ENCODE results near the gene PDIA2.

PDIA2 gene

GRCh38 chr16:249431-249830 lies 33.5 kb upstream of the PDIA2 start:
- H3K36me3 ChIP-seq (ENCODE audit: control insufficient read depth in 2 of 2, insufficient read depth in 1 of 2, low read length in 2 of 2): peaks cover 0 to 10% of the 10 kb centered on the region in 2 experiments; a peak in 2 of 3 replicates
- CTCF ChIA-PET: interaction anchor here (1.2 kb wide), 1 partner anchor 14 kb away, joined by 3 read pairs; no protein-coding TSS in a partner anchor
- POLR2A ChIA-PET: interaction anchor here (1.0 kb wide), 1 partner anchor 14 kb away, joined by 3 read pairs; no protein-coding TSS in a partner anchor
- H3K9me3 ChIP-seq (ENCODE audit: control insufficient read depth, insufficient read depth, low read depth, low read length): no peaks in the 10 kb centered on the region
- H3K4me3 ChIP-seq (ENCODE audit: low read depth, low read length): no peak overlapping the region
- H3K4me1 ChIP-seq (ENCODE audit: control insufficient read depth, insufficient read depth, low read length): no peaks in the 10 kb centered on the region
- TF ChIP-seq ZNF670 (tag by site-specific recombination; IDR thresholded peaks at IDR 0.05; ENCODE audit: low read depth): no peak
- TF ChIP-seq ZNF223 (tag by site-specific recombination; IDR thresholded peaks at IDR 0.05): no peak
- TF ChIP-seq ZFP69B (tag by site-specific recombination; IDR thresholded peaks at IDR 0.05): 0 out of 2 replicates have a peak, but pooled peaks have one; percentile 20
- peak; percentile 47; the same call in 1 of the 2 replicates for TF ChIP-seq ZNF692 (tag by site-specific recombination; IDR thresholded peaks at IDR 0.05)
- H3K27ac ChIP-seq (ENCODE audit: extremely low read depth, low read depth, low read length): no peak overlapping the region

GRCh38 chr16:252366-253337 lies 30.3 kb upstream of the PDIA2 start:
- ChIA-PET POLR2A (no interaction called here), CTCF (interaction anchor here (0.7 kb wide), 2 partner anchors 16 to 78 kb away, joined by 4 read pairs; no protein-coding TSS in a partner anchor)
- H3K4me3 ChIP-seq (ENCODE audit: low read depth, low read length): no peak overlapping the region
- peaks cover 5 to 28% of the 10 kb centered on the region in 2 experiments; a peak in 2 of 3 replicates for H3K36me3 ChIP-seq (ENCODE audit: control insufficient read depth in 2 of 2, insufficient read depth in 1 of 2, low read length in 2 of 2)
- TF ChIP-seq PRDM4 (tag by site-specific recombination; IDR thresholded peaks at IDR 0.05): no peak
- H3K27ac ChIP-seq (ENCODE audit: extremely low read depth, low read depth, low read length): no peak overlapping the region
- no peaks in the 10 kb centered on the region for H3K9me3 ChIP-seq (ENCODE audit: control insufficient read depth, insufficient read depth, low read depth, low read length)
- H3K4me1 ChIP-seq (ENCODE audit: control insufficient read depth, insufficient read depth, low read length): no peaks in the 10 kb centered on the region

GRCh38 chr16:253833-254232 lies 29.1 kb upstream of the PDIA2 start:
- Histone ChIP-seq H3K4me3 (ENCODE audit: low read depth, low read length) (no peak overlapping the region), H3K4me1 (ENCODE audit: control insufficient read depth, insufficient read depth, low read length) (no peaks in the 10 kb centered on the region), H3K9me3 (ENCODE audit: control insufficient read depth, insufficient read depth, low read depth, low read length) (no peaks in the 10 kb centered on the region), H3K27ac (ENCODE audit: extremely low read depth, low read depth, low read length) (no peak overlapping the region), H3K36me3 (ENCODE audit: control insufficient read depth in 2 of 2, insufficient read depth in 1 of 2, low read length in 2 of 2) (peaks cover 5 to 28% of the 10 kb centered on the region in 2 experiments; a peak in 2 of 3 replicates)
- CTCF ChIA-PET: interaction anchor here (1.0 kb wide), 1 partner anchor 9 kb away, joined by 3 read pairs; no protein-coding TSS in a partner anchor
- POLR2A ChIA-PET: interaction anchor here (1.1 kb wide), 1 partner anchor 19 kb away, joined by 4 read pairs; the partner anchor contains the start of gene FAM234A
- TF ChIP-seq ZNF664 (tag by site-specific recombination; IDR thresholded peaks at IDR 0.05) (no peak), ZNF2 (tag by site-specific recombination; IDR thresholded peaks at IDR 0.05) (no peak), ZNF140 (tag by site-specific recombination; IDR thresholded peaks at IDR 0.05) (no peak), SP2 (tag by site-specific recombination; IDR thresholded peaks at IDR 0.05) (no peak), ZNF280D (tag by site-specific recombination; IDR thresholded peaks at IDR 0.05) (no peak), KLF8 (tag by site-specific recombination; IDR thresholded peaks at IDR 0.05) (no peak), HOXD13 (CRISPR knock-in tag; IDR thresholded peaks at IDR 0.05; ENCODE audit: borderline replicate concordance) (no peak), WT1 (tag by site-specific recombination; IDR thresholded peaks at IDR 0.05) (no peak), OVOL3 (tag by site-specific recombination; IDR thresholded peaks at IDR 0.05) (no peak), MZF1 (tag by site-specific recombination; IDR thresholded peaks at IDR 0.05; ENCODE audit: borderline replicate concordance) (no peak), ZNF26 (tag by site-specific recombination; IDR thresholded peaks at IDR 0.05) (no peak), PRDM4 (tag by site-specific recombination; IDR thresholded peaks at IDR 0.05) (no peak), ZSCAN16 (tag by site-specific recombination; IDR thresholded peaks at IDR 0.05) (no peak)

Data from HEK293 (cell line).